Measurements from ENCODE around the gene ZRANB3. TPM values are rescaled to one million over a fixed set of nuclear protein-coding genes. Genes with fewer than 3 reads are reported as not detected.

The ZRANB3 gene
- total RNA-seq, 1 donor from 2014 or later = 3.3 TPM

Other genes with a start within 250 kb of the ZRANB3 start
- 23.4 TPM for gene R3HDM1, start 266 bp upstream of the ZRANB3 start, total RNA-seq
- 98.3 TPM for gene UBXN4, start 210.6 kb upstream of the ZRANB3 start, total RNA-seq